Spleen (tissue), 11 donors: Measurements from ENCODE around the gene HRH3. TPM values are rescaled to one million over a fixed set of nuclear protein-coding genes. Genes with fewer than 3 reads are reported as not detected.

Experiments used
- DNase-seq: peaks from one replicate; pipeline ENCODE4 v3.0.0-alpha.2; 2020
- H3K27ac ChIP-seq, 8 donors: fragments of 200-600 bp; sonication (generic) in 7 of 8; 1 replicate in 4 of 8; 2 replicates in 4 of 8; pipeline versions ENCODE4 v1.5.0 to v1.8.0; 2016 to 2021; ENCODE audit warnings: inconsistent platforms in 4 of 8, mild to moderate bottlenecking in 4 of 8, moderate library complexity in 1 of 8
- H3K27me3 ChIP-seq, 7 donors: fragments of 200-600 bp; sonication (generic) in 6 of 7; replicated peaks in 1 of 7; 1 replicate in 4 of 7; 2 replicates in 3 of 7; pipeline versions ENCODE4 v1.5.0 to v1.8.0; 2016 to 2021; ENCODE audit warnings: inconsistent platforms in 3 of 7, mild to moderate bottlenecking in 1 of 7
- H3K36me3 ChIP-seq, 6 donors: fragments of 200-600 bp; sonication (generic) in 5 of 6; 1 replicate in 4 of 6; 2 replicates in 2 of 6; pipeline versions ENCODE4 v1.5.0 to v1.8.0; 2016 to 2021; ENCODE audit warnings: inconsistent platforms in 2 of 6
- H3K4me1 ChIP-seq, 6 donors: fragments of 200-600 bp; sonication (generic) in 5 of 6; 1 replicate in 3 of 6; 2 replicates in 3 of 6; pipeline versions ENCODE4 v1.5.0 to v1.8.0; 2016 to 2021; ENCODE audit warnings: inconsistent platforms in 3 of 6
- H3K4me3 ChIP-seq, 8 donors: fragments of 200-600 bp; sonication (generic) in 7 of 8; 1 replicate in 4 of 8; 2 replicates in 4 of 8; pipeline versions ENCODE4 v1.5.0 to v1.8.0; 2016 to 2021; ENCODE audit warnings: inconsistent platforms in 4 of 8, mild to moderate bottlenecking in 4 of 8, moderate library complexity in 2 of 8
- H3K9me3 ChIP-seq, 8 donors: fragments of 200-600 bp; sonication (generic) in 7 of 8; 1 replicate in 4 of 8; 2 replicates in 4 of 8; pipeline versions ENCODE4 v1.5.0 to v1.8.0; 2016 to 2021; ENCODE audit warnings: inconsistent platforms in 4 of 8
- POLR2A ChIP-seq, 3 donors: fragments of 450-650 bp; IDR thresholded peaks; one replicate each; pipeline ENCODE4 v1.5.1; 2017; ENCODE audit warnings: antibody characterized with exemption in 3 of 3, mild to moderate bottlenecking in 1 of 3
- POLR2AphosphoS5 ChIP-seq, 3 donors: sonication (generic); formaldehyde crosslinking; IDR thresholded peaks; one replicate each; pipeline ENCODE4 v1.5.1; 2017; ENCODE audit warnings: antibody characterized with exemption in 3 of 3
- WGBS, 5 donors: extraction: QIAGEN DNeasy Blood & Tissue Kit in 3 of 5; methylation state at CpG; one replicate each; pipeline versions ENCODE4 v1.1.5 to v1.1.7; 2013 to 2018; 5-methylcytosine and 5-hydroxymethylcytosine counted together
- intact Hi-C: fragments of 100-400 bp; cut with DNase I; formaldehyde crosslinking; loops from one replicate; pipeline ENCODE4 v1.15.0; 2023; ENCODE audit warnings: low total_unique reads
- polyA plus RNA-seq, 3 donors: library from polyadenylated mRNA; stranded (reverse); fragments of 200-250 nt; gene quantifications; one replicate each; pipeline ENCODE4 v1.2.1, GENCODE V29; 2013
- total RNA-seq, 7 donors: library from RNA; depleted of rRNA in 3 of 7; stranded (reverse); fragments of >200 nt in 3 of 7; fragmentation: NEBNext Ultra II Directional in 4 of 7; extraction: Animal tissue kit (Norgen Biotek cat#: 25700) in 4 of 7; gene quantifications; one replicate each; pipeline versions ENCODE4 v1.1.0 to v1.2.1, GENCODE V29; 2016 to 2021
- TF ChIP-seq, protein P1 (sequence below), 11 experiments: fragments of 200-600 bp in 7 of 11; fragments of 450-650 bp in 4 of 11; sonication (generic) in 4 of 11; IDR thresholded peaks in 8 of 11; conservative IDR thresholded peaks in 3 of 11; 1 replicate in 7 of 11; 2 replicates in 4 of 11; pipeline versions ENCODE4 v1.4.0 to v1.8.0; 2016 to 2021; ENCODE audit warnings: antibody characterized with exemption in 11 of 11, inconsistent platforms in 4 of 11, mild to moderate bottlenecking in 1 of 11
- donor health status: healthy with polysubstance abuse.
- donor health status: DM: no; HTN: no; CAD: no; lungs with moderate emphysema.
- donor health status: DM: no; HTN: no; CAD: no.
- donor health status: Bipolar disorder and iron deficiency.
- donor health status: healthy.
- donor health status: DM: no; HTN: no; CAD: no.
- donor health status: DM: yes; HTN: yes; CAD: no.

Gene HRH3
- total and polyA plus RNA-seq, 10 donors, result not detected

DNA sequence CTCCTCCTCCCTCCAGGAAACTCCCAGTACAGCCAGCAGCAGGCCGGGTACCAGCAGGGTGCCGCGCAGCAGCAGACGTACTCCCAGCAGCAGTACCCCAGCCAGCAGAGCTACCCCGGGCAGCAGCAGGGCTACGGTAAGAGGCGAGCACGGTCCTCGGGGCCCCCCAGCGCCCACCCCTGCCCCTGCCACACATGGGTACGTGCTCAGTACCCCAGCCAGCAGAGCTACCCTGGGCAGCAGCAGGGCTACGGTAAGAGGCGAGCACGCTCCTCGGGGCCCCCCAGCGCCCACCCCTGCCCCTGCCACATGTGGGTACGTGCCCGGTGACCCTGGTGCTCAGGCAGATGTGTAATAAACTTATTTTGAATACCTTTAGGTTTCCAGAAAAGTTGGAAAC is 47.4 kb downstream of the HRH3 start:
- Histone ChIP-seq H3K4me1 (no peaks in the 10 kb centered on the region), H3K36me3 (peaks cover 0 to 83% (median 34%) of the 10 kb centered on the region in 6 donors), H3K4me3 (no peak overlapping the region), H3K27ac (no peak overlapping the region), H3K9me3 (no peaks in the 10 kb centered on the region), H3K27me3 (no peaks in the 10 kb centered on the region)
- WGBS, 5 donors, result 94 to 97% (median 96%) methylated on average over 15 to 18 of the region's 18 CpGs
- TF ChIP-seq POLR2A (IDR thresholded peaks at IDR 0.05) (no peak), POLR2AphosphoS5 (IDR thresholded peaks at IDR 0.05) (no peak)
- TF ChIP-seq, protein P1, sequence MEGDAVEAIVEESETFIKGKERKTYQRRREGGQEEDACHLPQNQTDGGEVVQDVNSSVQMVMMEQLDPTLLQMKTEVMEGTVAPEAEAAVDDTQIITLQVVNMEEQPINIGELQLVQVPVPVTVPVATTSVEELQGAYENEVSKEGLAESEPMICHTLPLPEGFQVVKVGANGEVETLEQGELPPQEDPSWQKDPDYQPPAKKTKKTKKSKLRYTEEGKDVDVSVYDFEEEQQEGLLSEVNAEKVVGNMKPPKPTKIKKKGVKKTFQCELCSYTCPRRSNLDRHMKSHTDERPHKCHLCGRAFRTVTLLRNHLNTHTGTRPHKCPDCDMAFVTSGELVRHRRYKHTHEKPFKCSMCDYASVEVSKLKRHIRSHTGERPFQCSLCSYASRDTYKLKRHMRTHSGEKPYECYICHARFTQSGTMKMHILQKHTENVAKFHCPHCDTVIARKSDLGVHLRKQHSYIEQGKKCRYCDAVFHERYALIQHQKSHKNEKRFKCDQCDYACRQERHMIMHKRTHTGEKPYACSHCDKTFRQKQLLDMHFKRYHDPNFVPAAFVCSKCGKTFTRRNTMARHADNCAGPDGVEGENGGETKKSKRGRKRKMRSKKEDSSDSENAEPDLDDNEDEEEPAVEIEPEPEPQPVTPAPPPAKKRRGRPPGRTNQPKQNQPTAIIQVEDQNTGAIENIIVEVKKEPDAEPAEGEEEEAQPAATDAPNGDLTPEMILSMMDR (IDR thresholded peaks at IDR 0.05 in 8 of 11, conservative IDR thresholded peaks at IDR 0.05 in 3 of 11), result no peak
- intact Hi-C loops, result no loop called here
- peak; percentile 41 for DNase-seq

DNA sequence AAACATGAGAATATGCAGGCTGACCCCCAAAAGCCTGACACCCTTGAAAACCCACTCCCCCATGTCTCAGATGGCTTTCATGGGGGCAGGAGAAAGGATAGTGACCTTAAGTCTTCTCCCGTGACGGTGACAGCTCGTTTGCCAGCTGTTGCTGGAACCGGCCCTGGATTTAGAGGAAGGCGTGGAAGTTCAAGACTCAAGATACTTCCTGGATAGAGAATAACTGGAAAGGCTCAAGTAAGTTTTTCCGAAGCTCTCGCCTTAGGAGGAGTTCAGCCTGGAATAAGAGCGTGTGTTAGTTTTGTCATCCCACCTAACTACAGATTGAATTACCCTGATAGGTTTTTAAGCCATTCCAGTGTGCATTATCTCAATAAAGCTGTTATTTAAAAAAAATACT is 48.8 kb downstream of the HRH3 start:
- peaks cover 0 to 82% (median 45%) of the 10 kb centered on the region in 6 donors for H3K36me3 ChIP-seq
- DNase-seq, result no peak

DNA sequence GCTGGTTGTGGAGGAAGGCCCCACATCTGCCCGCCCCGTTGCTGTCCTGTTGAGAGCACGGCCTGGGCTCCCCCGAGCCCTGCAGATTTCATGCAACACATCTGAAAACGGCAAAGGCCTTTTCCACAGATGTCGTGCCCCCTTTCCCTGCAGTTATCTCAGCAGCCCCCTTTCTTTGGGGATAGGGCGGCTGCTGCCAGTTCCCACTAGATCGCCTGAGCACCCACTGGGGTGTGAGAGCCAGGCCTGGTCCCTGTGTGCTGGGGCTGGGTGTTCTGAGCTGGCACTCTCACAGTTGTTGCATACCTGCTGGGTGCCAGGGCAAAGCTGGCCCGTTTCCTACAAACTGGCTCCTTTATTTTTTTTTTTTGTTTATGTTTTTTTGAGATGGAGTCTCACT is 49.5 kb downstream of the HRH3 start:
- H3K27me3 ChIP-seq, result no peaks in the 10 kb centered on the region
- H3K9me3 ChIP-seq, result no peaks in the 10 kb centered on the region
- no peak for TF ChIP-seq POLR2AphosphoS5 (IDR thresholded peaks at IDR 0.05)
- no peak for TF ChIP-seq POLR2A (IDR thresholded peaks at IDR 0.05)
- TF ChIP-seq, protein P1 (IDR thresholded peaks at IDR 0.05 in 8 of 11, conservative IDR thresholded peaks at IDR 0.05 in 3 of 11), result no peak
- DNase-seq, result peak; percentile 59
- H3K4me1 ChIP-seq, result peaks cover 0 to 4% (median 0%) of the 10 kb centered on the region in 6 donors
- no peak overlapping the region for H3K27ac ChIP-seq
- WGBS, 5 donors, result 94 to 99% (median 96%) methylated on average over 8 to 9 of the region's 9 CpGs
- peaks cover 0 to 82% (median 50%) of the 10 kb centered on the region in 6 donors for H3K36me3 ChIP-seq
- intact Hi-C loops, result no loop called here
- no peak overlapping the region for H3K4me3 ChIP-seq

More for the DNA sequence above, 48.8 kb downstream of the HRH3 start:
- intact Hi-C loops, result no loop called here
- Histone ChIP-seq H3K9me3 (no peaks in the 10 kb centered on the region), H3K27me3 (no peaks in the 10 kb centered on the region), H3K4me1 (peaks cover 0 to 4% (median 0%) of the 10 kb centered on the region in 6 donors), H3K27ac (peak overlapping the region in 2 of 8 donors; percentile 15 to 25), H3K4me3 (no peak overlapping the region)
- TF ChIP-seq POLR2AphosphoS5 (IDR thresholded peaks at IDR 0.05), result no peak
- TF ChIP-seq, protein P1 (IDR thresholded peaks at IDR 0.05 in 8 of 11, conservative IDR thresholded peaks at IDR 0.05 in 3 of 11), result no peak
- TF ChIP-seq POLR2A (IDR thresholded peaks at IDR 0.05), result no peak
- 72 to 81% (median 78%) methylated on average over 8 of the region's 8 CpGs for WGBS, 5 donors

DNA sequence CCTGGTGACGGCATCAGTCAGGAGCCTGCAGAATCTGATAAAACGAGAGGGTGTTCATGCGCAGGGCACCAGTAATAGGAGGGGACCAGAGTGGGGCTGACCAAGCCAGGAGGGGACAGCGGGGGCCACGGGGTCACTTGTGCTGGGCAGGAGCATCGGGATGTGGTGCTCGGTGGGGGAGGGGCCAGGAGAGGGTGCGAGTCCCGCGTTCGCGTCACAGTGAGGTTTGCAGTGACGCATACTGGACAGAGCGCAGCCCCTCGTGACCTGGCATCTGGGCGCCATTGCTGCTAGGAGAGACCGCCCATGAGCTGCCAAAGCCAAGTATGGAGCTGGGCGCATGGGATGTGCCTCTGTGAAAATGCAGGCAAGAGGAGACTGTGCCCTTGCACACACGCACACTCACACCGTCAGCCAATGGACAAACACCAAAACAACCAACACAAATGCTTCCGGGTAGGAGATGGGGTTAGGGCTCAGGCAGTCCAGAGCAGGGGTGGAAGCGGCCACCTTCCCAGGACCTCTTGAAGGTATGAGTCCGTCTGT is 51.1 kb downstream of the HRH3 start:
- peaks cover 0 to 4% (median 0%) of the 10 kb centered on the region in 6 donors for H3K4me1 ChIP-seq
- no peak overlapping the region for H3K27ac ChIP-seq
- intact Hi-C loops, result no loop called here
- peaks cover 0 to 82% (median 53%) of the 10 kb centered on the region in 6 donors for H3K36me3 ChIP-seq
- peak; percentile 59 for DNase-seq
- no peaks in the 10 kb centered on the region for H3K9me3 ChIP-seq
- no peak overlapping the region for H3K4me3 ChIP-seq
- TF ChIP-seq, protein P1 (IDR thresholded peaks at IDR 0.05 in 8 of 11, conservative IDR thresholded peaks at IDR 0.05 in 3 of 11), result no peak
- no peak for TF ChIP-seq POLR2AphosphoS5 (IDR thresholded peaks at IDR 0.05)
- TF ChIP-seq POLR2A (IDR thresholded peaks at IDR 0.05), result no peak
- H3K27me3 ChIP-seq, result no peaks in the 10 kb centered on the region
- 96 to 99% (median 97%) methylated on average over 22 to 23 of the region's 23 CpGs for WGBS, 5 donors
